Tracheal epithelial cell (primary cell): ENCODE data around the gene PHF1. TPM values are rescaled to one million over a fixed set of nuclear protein-coding genes. Genes with fewer than 3 reads are reported as not detected.

Source experiments
- total RNA-seq: library from RNA; depleted of rRNA; stranded (reverse); fragments of >200 nt; gene quantifications from 2 replicates; pipeline ENCODE4 v1.2.1, GENCODE V29; 2014

The PHF1 gene
- 9.9 and 15.1 TPM in 2 replicates for total RNA-seq

DNA sequence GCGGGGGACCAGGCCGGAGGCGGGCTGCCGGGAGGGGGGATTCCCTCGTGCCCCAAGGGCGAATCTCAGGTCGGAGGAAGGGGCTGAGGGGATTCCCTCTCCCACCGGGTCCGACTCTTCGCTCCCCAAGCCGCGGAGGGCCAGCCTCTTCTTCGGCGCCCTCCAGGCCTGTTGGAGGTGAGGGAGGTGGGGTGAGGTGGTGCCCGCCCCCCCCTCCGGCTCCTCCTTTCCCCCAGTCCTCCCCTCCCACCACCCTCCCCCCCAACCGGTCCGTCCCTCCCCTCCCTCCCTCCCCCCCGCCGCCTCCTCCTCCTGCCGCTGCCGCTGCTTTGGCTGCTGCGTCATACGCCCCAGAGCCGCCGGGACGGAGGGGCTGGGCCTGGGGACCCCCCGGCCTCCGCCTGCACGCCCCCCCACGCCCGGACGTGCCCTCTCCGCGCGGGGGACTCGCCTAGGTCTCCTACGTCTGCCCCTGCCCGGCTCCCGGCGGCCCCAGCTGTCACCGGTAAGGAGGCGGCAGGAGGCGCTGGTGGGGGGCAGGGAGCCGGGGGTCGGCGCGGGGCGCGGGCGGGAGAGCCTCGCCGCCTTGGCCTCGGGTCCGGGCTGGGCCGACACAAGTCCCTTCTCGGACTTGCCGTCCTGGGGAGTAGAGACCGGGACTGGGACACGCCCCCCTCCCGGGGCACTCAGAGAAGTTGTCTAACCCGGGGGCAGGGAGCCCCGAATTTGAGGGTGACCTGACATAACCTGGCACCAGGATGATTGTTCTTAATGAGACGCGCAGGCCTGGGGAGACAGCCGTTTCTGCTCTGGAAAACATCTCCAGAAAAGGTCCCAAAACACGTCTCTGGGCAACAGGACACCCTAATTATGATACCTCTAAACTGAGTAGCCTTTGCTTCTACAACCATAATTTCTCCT is at the start of gene PHF1:
Gene PHF1 (plus strand): TSS at position 304 of the 921 bp plus-strand sequence. CDS start 1,250 bp downstream, outside the sequence.

DNA sequence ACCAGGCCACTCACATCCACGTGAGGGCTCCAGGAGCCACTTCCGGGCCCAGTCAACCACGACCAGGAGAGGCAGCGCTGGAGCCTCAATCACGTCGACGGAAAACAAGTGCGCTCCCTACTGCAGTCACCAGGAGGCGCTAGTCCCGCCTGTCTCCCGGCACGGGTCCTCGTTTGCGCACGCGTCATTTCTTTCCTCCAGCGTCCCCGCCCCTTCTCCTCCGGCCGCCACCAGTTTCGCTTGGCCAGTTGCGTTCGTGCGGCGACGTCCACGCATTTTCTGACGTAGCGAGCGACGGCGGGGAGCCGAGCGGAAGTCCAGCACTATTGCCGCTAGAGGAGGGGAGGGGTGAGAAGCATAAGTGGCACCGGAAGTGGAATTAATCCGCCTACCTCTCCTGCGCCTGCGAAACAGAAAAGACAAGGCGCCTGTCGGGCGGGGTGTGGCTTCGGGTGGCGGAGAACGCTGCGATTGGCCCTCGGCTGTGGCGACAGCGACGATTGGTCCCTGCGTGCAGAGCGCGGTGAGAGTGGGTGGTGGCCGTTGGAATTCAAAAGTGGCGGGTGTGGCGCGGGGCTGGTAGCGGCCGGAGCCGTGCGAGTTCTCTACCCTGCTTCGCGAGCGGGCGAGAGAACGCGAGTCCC is 19.4 kb upstream of the PHF1 start, which contains the start of gene KIFC1:
Gene KIFC1 (plus strand): TSS at position 546 of the 644 bp plus-strand sequence. CDS start 163 bp downstream, outside the sequence.

DNA sequence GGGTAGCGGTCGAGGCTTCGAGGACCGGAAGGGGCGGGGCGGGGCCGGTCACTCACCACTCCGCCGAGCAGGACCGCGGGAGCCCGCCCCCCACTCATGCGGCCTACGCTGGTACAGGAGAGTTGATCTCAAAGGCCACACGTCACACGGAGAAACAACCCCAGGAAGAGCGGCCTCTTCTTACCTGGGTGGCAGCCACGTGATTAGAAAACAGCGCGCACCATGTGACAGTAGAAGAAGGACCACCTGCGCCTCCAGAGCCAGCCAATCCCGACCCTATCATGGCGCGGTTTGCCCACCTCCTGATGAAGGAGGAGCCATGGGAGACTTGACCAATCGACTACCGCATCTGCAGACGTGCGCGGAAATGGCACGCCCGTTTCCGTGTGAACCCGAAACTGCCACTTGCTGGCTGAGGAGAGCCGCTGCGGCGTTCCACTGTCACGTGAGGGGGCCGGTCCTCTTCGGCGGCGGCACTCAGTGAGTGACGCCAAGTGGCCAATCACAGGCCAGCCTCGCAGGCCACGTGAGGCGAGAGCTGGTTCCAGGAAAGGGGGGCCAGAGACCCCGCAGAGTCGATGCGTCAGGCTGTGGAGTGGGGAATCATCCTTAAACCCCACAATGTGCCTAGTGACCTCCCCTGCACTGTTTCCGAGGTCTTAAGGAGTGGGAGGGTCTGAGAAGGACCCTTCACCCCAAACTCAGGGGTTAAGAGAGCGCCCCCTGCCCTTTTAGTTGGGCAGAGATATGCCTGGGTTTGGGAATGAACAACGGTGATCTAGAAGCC is 7.3 kb downstream of the PHF1 start, which contains the start of gene CUTA:
Gene CUTA (minus strand): TSS at position 205 of the 787 bp plus-strand sequence. CDS start 107 bp downstream, at position 98.

DNA sequence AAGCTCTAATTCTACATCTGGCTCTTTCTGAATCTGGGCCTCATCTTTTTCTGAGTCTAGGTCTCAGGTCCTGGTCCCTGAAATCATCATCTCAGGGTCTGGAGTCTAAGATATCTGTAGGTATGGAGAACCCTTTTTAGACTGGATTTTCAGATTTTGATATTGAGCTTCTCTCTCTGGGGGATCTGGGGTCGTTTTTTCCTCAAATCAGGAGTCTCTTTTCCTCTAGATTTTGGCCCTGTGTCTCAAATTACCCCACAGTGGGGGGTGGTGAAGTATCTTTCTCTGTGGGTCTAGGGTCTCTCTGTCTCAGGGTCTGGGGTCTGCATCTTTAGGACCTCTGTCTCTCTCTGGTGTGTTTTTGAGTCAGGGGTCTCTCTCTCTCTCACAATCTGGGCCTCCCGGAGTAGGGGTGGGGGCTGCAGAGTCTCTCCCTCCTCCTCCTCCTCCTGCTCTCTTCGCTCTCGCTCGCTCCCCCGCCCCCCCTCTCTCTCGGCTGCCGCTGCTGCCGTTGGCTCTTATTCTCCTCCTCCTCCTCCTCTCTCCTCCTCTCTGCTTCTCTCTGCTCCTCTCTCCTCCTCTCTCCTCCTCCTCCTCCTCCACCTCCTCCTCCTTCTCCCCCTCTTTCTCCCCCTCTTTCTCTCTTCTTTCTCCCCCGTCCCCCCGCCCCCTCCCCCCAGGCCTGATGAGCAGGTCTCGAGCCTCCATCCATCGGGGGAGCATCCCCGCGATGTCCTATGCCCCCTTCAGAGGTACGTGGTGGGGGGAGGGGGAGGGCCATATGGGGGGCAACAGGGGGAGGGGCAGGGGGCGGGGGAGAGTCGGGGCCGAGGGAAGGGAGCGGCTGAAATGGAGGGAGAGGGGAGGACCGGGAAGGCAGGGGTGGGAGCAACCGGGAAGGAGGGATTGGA is 9.0 kb downstream of the PHF1 start, which contains the start of gene SYNGAP1:
Gene SYNGAP1 (plus strand): TSS at position 486 of the 911 bp plus-strand sequence. CDS start 200 bp downstream, at position 686.

DNA sequence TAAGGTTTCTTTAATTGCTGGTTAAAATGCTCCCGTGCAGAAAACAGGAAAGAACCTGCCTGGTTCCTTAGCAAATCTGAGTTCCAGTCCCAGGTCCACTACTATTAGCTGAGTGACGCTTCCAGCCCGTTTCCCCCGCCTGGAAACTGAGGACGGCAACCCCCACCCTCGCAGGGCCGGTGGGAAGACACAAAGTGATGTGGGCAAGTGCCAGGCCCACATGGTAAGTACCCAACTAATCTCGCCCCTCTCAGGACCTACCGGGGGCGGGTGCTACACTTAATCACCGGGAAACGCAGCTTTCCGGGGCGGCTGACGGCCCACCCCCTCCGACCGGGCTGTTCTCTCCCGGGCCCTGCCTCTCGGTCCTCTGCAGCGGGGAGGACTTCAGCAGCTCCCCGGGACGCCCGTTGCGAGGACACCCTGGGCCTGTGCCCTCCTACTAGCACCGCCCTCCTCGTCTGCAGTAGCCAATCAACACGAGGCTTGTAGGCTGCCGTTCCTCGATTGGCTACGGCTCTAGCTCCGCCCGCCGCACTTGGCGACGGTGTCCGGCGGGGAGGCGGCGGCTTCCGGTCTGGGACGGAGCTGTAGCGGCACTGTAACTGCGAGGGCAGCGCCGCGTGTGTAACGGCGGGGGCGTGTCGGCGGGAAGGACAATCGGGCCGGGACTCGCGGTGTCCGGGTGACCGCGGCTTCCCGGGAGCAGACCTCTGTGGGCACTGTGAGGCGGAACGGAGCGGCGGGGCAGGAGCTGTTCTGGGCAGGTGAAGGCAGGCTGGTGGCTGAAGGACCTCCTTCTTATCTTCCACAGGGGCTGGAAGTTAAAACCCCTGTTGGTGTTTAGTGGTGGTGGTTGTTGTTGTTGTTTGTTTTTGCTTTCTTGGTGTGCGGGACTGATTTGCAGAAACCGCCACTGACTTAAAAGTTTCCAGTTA is 43.5 kb downstream of the PHF1 start, which contains the start of gene ZBTB9:
Gene ZBTB9 (plus strand): TSS at position 568 of the 938 bp plus-strand sequence. CDS start 525 bp downstream, outside the sequence.

Other genes with a start within 250 kb of the PHF1 start
- gene COL11A2, start 218.5 kb upstream of the PHF1 start, total RNA-seq, result 0.24 and 0.43 TPM in 2 replicates
- 15.2 and 18.1 TPM in 2 replicates for gene RXRB, start 210.3 kb upstream of the PHF1 start, total RNA-seq
- 43.1 and 60.0 TPM in 2 replicates for gene SLC39A7, start 210.1 kb upstream of the PHF1 start, total RNA-seq
- 48.0 and 64.6 TPM in 2 replicates for gene HSD17B8, start 206.4 kb upstream of the PHF1 start, total RNA-seq
- 24.5 and 31.6 TPM in 2 replicates for gene RING1, start 202.5 kb upstream of the PHF1 start, total RNA-seq
- 17.5 and 24.1 TPM in 2 replicates for gene VPS52, start 139.1 kb upstream of the PHF1 start, total RNA-seq
- gene RPS18, start 138.9 kb upstream of the PHF1 start, total RNA-seq, result 4,554 and 7,694 TPM in 2 replicates
- gene B3GALT4, start 133.9 kb upstream of the PHF1 start, total RNA-seq, result 3.6 and 11.1 TPM in 2 replicates
- gene WDR46, start 121.8 kb upstream of the PHF1 start, total RNA-seq, result 101 and 139 TPM in 2 replicates
- gene PFDN6, start 121.4 kb upstream of the PHF1 start, total RNA-seq, result 42.2 and 47.1 TPM in 2 replicates
- 42.9 and 45.8 TPM in 2 replicates for gene RGL2, start 112.1 kb upstream of the PHF1 start, total RNA-seq
- gene TAPBP, start 96.9 kb upstream of the PHF1 start, total RNA-seq, result 38.6 and 108 TPM in 2 replicates
- 13.9 and 14.2 TPM in 2 replicates for gene ZBTB22, start 93.3 kb upstream of the PHF1 start, total RNA-seq
- gene DAXX, start 88.1 kb upstream of the PHF1 start, total RNA-seq, result 27.5 and 49.6 TPM in 2 replicates
- 0.85 and 5.3 TPM in 2 replicates for gene KIFC1, start 19.2 kb upstream of the PHF1 start, total RNA-seq
- gene CUTA, start 7.1 kb downstream of the PHF1 start, total RNA-seq, result 42.2 and 93.7 TPM in 2 replicates
- gene SYNGAP1, start 9.1 kb downstream of the PHF1 start, total RNA-seq, result 1.4 and 2.1 TPM in 2 replicates
- 6.0 and 7.5 TPM in 2 replicates for gene ZBTB9, start 43.6 kb downstream of the PHF1 start, total RNA-seq
- gene BAK1, start 169.3 kb downstream of the PHF1 start, total RNA-seq, result 22.2 and 49.4 TPM in 2 replicates
- gene ITPR3, start 210.3 kb downstream of the PHF1 start, total RNA-seq, result 117 and 129 TPM in 2 replicates